ENCODE data around the gene MBD3L2B. TPM values are rescaled to one million over a fixed set of nuclear protein-coding genes. Genes with fewer than 3 reads are reported as not detected.
"Not testable (repeated sequence)": the region's sequence is repeated elsewhere in the genome, so short reads cannot be mapped to it uniquely, and the experiment has no call there.

Gene MBD3L2B
- not detected for total RNA-seq
- not detected for polyA plus RNA-seq (ENCODE audit: insufficient read length in 2 of 2)
- long read RNA-seq, donor 1: 0 reads
- long read RNA-seq, donor 2: 0 reads
- long read RNA-seq, donor 3: 0 reads
- long read RNA-seq, donor 4: 0 reads

GRCh38 chr19:7021331-7021730, at the start of gene MBD3L2B:
MBD3L2B (minus strand) TSS chr19:7021431; CDS start chr19:7021397, 34 bp downstream.
- WGBS (ENCODE audit: insufficient coverage): no CpG with 5 or more reads among the region's 6 CpGs
- H3K4me1 ChIP-seq (ENCODE audit: control insufficient read depth, insufficient read depth, low read length); H3K27ac ChIP-seq (ENCODE audit: low read depth, low read length); H3K9me3 ChIP-seq (ENCODE audit: control insufficient read depth, insufficient read depth, low read length); H3K27me3 ChIP-seq (ENCODE audit: control insufficient read depth, insufficient read depth, low read length); H3K36me3 ChIP-seq (ENCODE audit: control insufficient read depth, insufficient read depth, low read length); H3K4me3 ChIP-seq (ENCODE audit: low read depth, low read length); DNase-seq (ENCODE audit: low read depth in 4 of 6, low spot score in 6 of 6): not testable (repeated sequence)

- 0% methylated on average over 6 of the region's 12 CpGs for WGBS (ENCODE audit: insufficient coverage)
- peaks cover 31% of the 10 kb centered on the region for H3K36me3 ChIP-seq (ENCODE audit: control insufficient read depth, insufficient read depth, low read length)
- peak overlapping the region; percentile 85 for H3K4me3 ChIP-seq (ENCODE audit: low read depth, low read length)
- no peaks in the 10 kb centered on the region for H3K4me1 ChIP-seq (ENCODE audit: control insufficient read depth, insufficient read depth, low read length)
- H3K27me3 ChIP-seq (ENCODE audit: control insufficient read depth, insufficient read depth, low read length): no peaks in the 10 kb centered on the region
- peak overlapping the region; percentile 70 for H3K27ac ChIP-seq (ENCODE audit: low read depth, low read length)
- H3K9me3 ChIP-seq (ENCODE audit: control insufficient read depth, insufficient read depth, low read length): no peaks in the 10 kb centered on the region
- DNase-seq (ENCODE audit: low read depth in 4 of 6, low spot score in 6 of 6): no peak
Observed at GRCh38 chr19:7069904-7070226, 48.6 kb upstream of the MBD3L2B start.

GRCh38 chr19:7069042-7069903, 48.0 kb upstream of the MBD3L2B start, which contains the start of gene ZNF557:
ZNF557 (plus strand) TSS chr19:7069703; CDS start chr19:7075075, 5,372 bp downstream.
- DNase-seq (ENCODE audit: low read depth in 4 of 6, low spot score in 6 of 6): peak; percentile 90 to 99 (median 94)
- H3K4me1 ChIP-seq (ENCODE audit: control insufficient read depth, insufficient read depth, low read length): no peaks in the 10 kb centered on the region
- under 1% methylated on average over 56 of the region's 56 CpGs for WGBS (ENCODE audit: insufficient coverage)
- peak within 1 kb of the TSS; percentile 70 for H3K27ac ChIP-seq (ENCODE audit: low read depth, low read length)
- H3K4me3 ChIP-seq (ENCODE audit: low read depth, low read length): peak within 1 kb of the TSS; percentile 85
- peaks cover 25% of the 10 kb centered on the region for H3K36me3 ChIP-seq (ENCODE audit: control insufficient read depth, insufficient read depth, low read length)
- H3K9me3 ChIP-seq (ENCODE audit: control insufficient read depth, insufficient read depth, low read length): no peaks in the 10 kb centered on the region
- no peaks in the 10 kb centered on the region for H3K27me3 ChIP-seq (ENCODE audit: control insufficient read depth, insufficient read depth, low read length)

- H3K4me1 ChIP-seq (ENCODE audit: control insufficient read depth, insufficient read depth, low read length): no peaks in the 10 kb centered on the region
- no peaks in the 10 kb centered on the region for H3K9me3 ChIP-seq (ENCODE audit: control insufficient read depth, insufficient read depth, low read length)
- 80% methylated on average over 1 of the region's 6 CpGs for WGBS (ENCODE audit: insufficient coverage)
- no peaks in the 10 kb centered on the region for H3K27me3 ChIP-seq (ENCODE audit: control insufficient read depth, insufficient read depth, low read length)
- H3K36me3 ChIP-seq (ENCODE audit: control insufficient read depth, insufficient read depth, low read length): peaks cover 19% of the 10 kb centered on the region
- DNase-seq (ENCODE audit: low read depth in 4 of 6, low spot score in 6 of 6): no peak
- peak overlapping the region; percentile 36 for H3K27ac ChIP-seq (ENCODE audit: low read depth, low read length)
- no peak overlapping the region for H3K4me3 ChIP-seq (ENCODE audit: low read depth, low read length)
Observed at GRCh38 chr19:7068599-7068998, 47.4 kb upstream of the MBD3L2B start.

- Histone ChIP-seq H3K27me3 (ENCODE audit: control insufficient read depth, insufficient read depth, low read length) (no peaks in the 10 kb centered on the region), H3K36me3 (ENCODE audit: control insufficient read depth, insufficient read depth, low read length) (peaks cover 10% of the 10 kb centered on the region), H3K4me3 (ENCODE audit: low read depth, low read length) (no peak overlapping the region), H3K9me3 (ENCODE audit: control insufficient read depth, insufficient read depth, low read length) (no peaks in the 10 kb centered on the region), H3K4me1 (ENCODE audit: control insufficient read depth, insufficient read depth, low read length) (no peaks in the 10 kb centered on the region), H3K27ac (ENCODE audit: low read depth, low read length) (no peak overlapping the region)
- no CpG with 5 or more reads among the region's 2 CpGs for WGBS (ENCODE audit: insufficient coverage)
- DNase-seq (ENCODE audit: low read depth in 4 of 6, low spot score in 6 of 6): no peak
Observed at GRCh38 chr19:7067716-7068115, 46.5 kb upstream of the MBD3L2B start.

GRCh38 chr19:7067122-7067521, 45.9 kb upstream of the MBD3L2B start:
- not testable (repeated sequence) for H3K27ac ChIP-seq (ENCODE audit: low read depth, low read length); H3K36me3 ChIP-seq (ENCODE audit: control insufficient read depth, insufficient read depth, low read length); H3K4me3 ChIP-seq (ENCODE audit: low read depth, low read length); H3K9me3 ChIP-seq (ENCODE audit: control insufficient read depth, insufficient read depth, low read length); DNase-seq (ENCODE audit: low read depth in 4 of 6, low spot score in 6 of 6); H3K27me3 ChIP-seq (ENCODE audit: control insufficient read depth, insufficient read depth, low read length); H3K4me1 ChIP-seq (ENCODE audit: control insufficient read depth, insufficient read depth, low read length)
- 68% methylated on average over 5 of the region's 13 CpGs for WGBS (ENCODE audit: insufficient coverage)

GRCh38 chr19:7063764-7064418, 42.7 kb upstream of the MBD3L2B start:
- 79% methylated on average over 5 of the region's 9 CpGs for WGBS (ENCODE audit: insufficient coverage)
- no peaks in the 10 kb centered on the region for H3K36me3 ChIP-seq (ENCODE audit: control insufficient read depth, insufficient read depth, low read length)
- no peak overlapping the region for H3K4me3 ChIP-seq (ENCODE audit: low read depth, low read length)
- H3K9me3 ChIP-seq (ENCODE audit: control insufficient read depth, insufficient read depth, low read length): no peaks in the 10 kb centered on the region
- H3K27me3 ChIP-seq (ENCODE audit: control insufficient read depth, insufficient read depth, low read length): no peaks in the 10 kb centered on the region
- H3K4me1 ChIP-seq (ENCODE audit: control insufficient read depth, insufficient read depth, low read length): no peaks in the 10 kb centered on the region
- no peak overlapping the region for H3K27ac ChIP-seq (ENCODE audit: low read depth, low read length)
- no peak for DNase-seq (ENCODE audit: low read depth in 4 of 6, low spot score in 6 of 6)

GRCh38 chr19:7063339-7063738, 42.1 kb upstream of the MBD3L2B start:
- no peak overlapping the region for H3K4me3 ChIP-seq (ENCODE audit: low read depth, low read length)
- H3K4me1 ChIP-seq (ENCODE audit: control insufficient read depth, insufficient read depth, low read length): no peaks in the 10 kb centered on the region
- no peak for DNase-seq (ENCODE audit: low read depth in 4 of 6, low spot score in 6 of 6)
- no peak overlapping the region for H3K27ac ChIP-seq (ENCODE audit: low read depth, low read length)
- no peaks in the 10 kb centered on the region for H3K36me3 ChIP-seq (ENCODE audit: control insufficient read depth, insufficient read depth, low read length)
- H3K9me3 ChIP-seq (ENCODE audit: control insufficient read depth, insufficient read depth, low read length): no peaks in the 10 kb centered on the region
- no CpG with 5 or more reads among the region's 4 CpGs for WGBS (ENCODE audit: insufficient coverage)
- no peaks in the 10 kb centered on the region for H3K27me3 ChIP-seq (ENCODE audit: control insufficient read depth, insufficient read depth, low read length)

- not testable (repeated sequence) for H3K36me3 ChIP-seq (ENCODE audit: control insufficient read depth, insufficient read depth, low read length); H3K27me3 ChIP-seq (ENCODE audit: control insufficient read depth, insufficient read depth, low read length); H3K4me1 ChIP-seq (ENCODE audit: control insufficient read depth, insufficient read depth, low read length); H3K4me3 ChIP-seq (ENCODE audit: low read depth, low read length); H3K9me3 ChIP-seq (ENCODE audit: control insufficient read depth, insufficient read depth, low read length); H3K27ac ChIP-seq (ENCODE audit: low read depth, low read length); DNase-seq (ENCODE audit: low read depth in 4 of 6, low spot score in 6 of 6)
- WGBS (ENCODE audit: insufficient coverage): no CpG with 5 or more reads among the region's 2 CpGs
Observed at GRCh38 chr19:7059977-7060376, 38.7 kb upstream of the MBD3L2B start.

Data from spinal cord (tissue), 10 donors.